HepG2 (cell line): ENCODE results near the gene CRTC2. TPM values are rescaled to one million over a fixed set of nuclear protein-coding genes. Genes with fewer than 3 reads are reported as not detected.
A peak's percentile ranks its signal among the peaks of the same experiment; 100 is the strongest.

Experiments used
- ATAC-seq: fragments of 200-7000 bp; cut with Tn5 transposase; 3 replicates; pipeline ENCODE4 v1.9.1; 2020; ENCODE audit warnings: mild to moderate bottlenecking, moderate library complexity
- BruUV-seq: library from RNA; stranded (reverse); fragments of 400-500 nt; replicated peaks from 2 replicates; lab custom pipeline; 2021; lab: Mats Ljungman, UMichigan
- CTCF ChIA-PET: fragments of 300-600 bp; formaldehyde crosslinking; extraction: SDS; loops from one replicate; lab custom pipeline; 2021; ENCODE audit warnings: low total read pairs, inconsistent platforms, low intra/inter-chr PET ratio; lab: Yijun Ruan, JAX
- POLR2A ChIA-PET: fragments of 350-600 bp; sonication (Branson Sonifier 250); formaldehyde crosslinking; loops from one replicate; lab custom pipeline; 2020; ENCODE audit warnings: antibody characterized with exemption, inconsistent platforms; lab: Yijun Ruan, JAX
- DNase-seq: peaks from one replicate; pipeline ENCODE4 v3.0.0-alpha.2; 2015; ENCODE audit warnings: low spot score
- FAIRE-seq: peaks from 3 replicates; lab custom pipeline; 2011; peaks lifted over from hg19 to GRCh38; lab: Jason Lieb, UNC
- H2AFZ ChIP-seq: one replicate; pipeline ENCODE4 v1.6.1; 2011; ENCODE audit warnings: low read length, inconsistent platforms
- H3K27ac ChIP-seq: fragments of 300-600 bp; 3 replicates; pipeline ENCODE4 v1.8.0; 2011; ENCODE audit warnings: mixed run types, mild to moderate bottlenecking, mixed read lengths, low read length, inconsistent platforms; ENCODE audit not compliant: insufficient read depth; ENCODE audit errors: extremely low read length
- H3K27me3 ChIP-seq, 2 experiments: fragments of 200-600 bp in 1 of 2; 2 replicates in 1 of 2; 3 replicates in 1 of 2; pipeline versions ENCODE4 v1.6.0 to v1.8.0; 2011; ENCODE audit warnings: low read length in 2 of 2, mild to moderate bottlenecking in 2 of 2, moderate library complexity in 2 of 2, inconsistent platforms in 1 of 2; ENCODE audit not compliant: insufficient read depth in 2 of 2, control insufficient read depth in 1 of 2
- H3K36me3 ChIP-seq, 2 experiments: fragments of 200-600 bp in 1 of 2; replicated peaks in 1 of 2; 2 replicates in 1 of 2; 3 replicates in 1 of 2; pipeline versions ENCODE4 v1.5.1 to v1.8.0; 2011; ENCODE audit warnings: low read length in 2 of 2, inconsistent platforms in 1 of 2; ENCODE audit not compliant: insufficient read depth in 2 of 2, control insufficient read depth in 1 of 2
- H3K4me1 ChIP-seq: 2 replicates; pipeline ENCODE4 v1.5.1; 2012; ENCODE audit warnings: low read length, inconsistent platforms; ENCODE audit not compliant: insufficient read depth
- H3K4me2 ChIP-seq: 2 replicates; pipeline ENCODE4 v1.6.0; 2011; ENCODE audit warnings: low read depth, low read length, inconsistent platforms
- H3K4me3 ChIP-seq, 3 experiments: fragments of 200-600 bp in 1 of 3; sonication (generic), shearing (Covaris generic) in 1 of 3; replicated peaks in 1 of 3; 2 replicates each; pipeline ENCODE4 v1.5.1; 2011 to 2016; ENCODE audit warnings: low read length in 3 of 3, inconsistent platforms in 2 of 3, low read depth in 2 of 3, mild to moderate bottlenecking in 2 of 3, control low read depth in 1 of 3, mixed read lengths in 1 of 3; ENCODE audit not compliant: insufficient read depth in 1 of 3
- H3K79me2 ChIP-seq: one replicate; pipeline ENCODE4 v1.6.1; 2011; ENCODE audit warnings: low read length, inconsistent platforms; ENCODE audit not compliant: insufficient read depth
- H3K9ac ChIP-seq: 2 replicates; pipeline ENCODE4 v1.6.0; 2011; ENCODE audit warnings: mild to moderate bottlenecking, low read depth, low read length, inconsistent platforms; ENCODE audit not compliant: insufficient read depth
- H3K9me3 ChIP-seq: 2 replicates; pipeline ENCODE4 v1.5.1; 2012; ENCODE audit warnings: mild to moderate bottlenecking, low read length
- H4K20me1 ChIP-seq: 2 replicates; pipeline ENCODE4 v1.6.0; 2011; ENCODE audit warnings: inconsistent platforms, mild to moderate bottlenecking, low read length, moderate library complexity; ENCODE audit not compliant: insufficient read depth
- AGO2 ChIP-seq: fragments of 200-400 bp; formaldehyde crosslinking; optimal IDR thresholded peaks from 2 replicates; pipeline ENCODE3; 2017; ENCODE audit warnings: mild to moderate bottlenecking, low read depth, low read length, moderate library complexity
- ATM ChIP-seq: fragments of 450-650 bp; IDR thresholded peaks from 2 replicates; pipeline ENCODE4 v1.7.1; 2017; ENCODE audit warnings: mild to moderate bottlenecking, borderline replicate concordance
- CSRNP1 ChIP-seq: sonication (generic); formaldehyde crosslinking; IDR thresholded peaks from 2 replicates; pipeline ENCODE4 v1.8.1; 2023; ENCODE audit warnings: mild to moderate bottlenecking, missing genetic modification reagents
- HNRNPH1 ChIP-seq: fragments of 200-400 bp; formaldehyde crosslinking; optimal IDR thresholded peaks from 2 replicates; pipeline ENCODE3; 2017; ENCODE audit warnings: mild to moderate bottlenecking, low read depth, low read length
- HNRNPL ChIP-seq: fragments of 200-400 bp; formaldehyde crosslinking; IDR thresholded peaks from 2 replicates; pipeline ENCODE4 v1.6.1; 2017; ENCODE audit warnings: mild to moderate bottlenecking, low read depth, low read length
- RBFOX2 ChIP-seq: fragments of 200-400 bp; formaldehyde crosslinking; IDR thresholded peaks from 2 replicates; pipeline ENCODE4 v1.6.1; 2017; ENCODE audit warnings: low read depth, mild to moderate bottlenecking, low read length
- ZNF274 ChIP-seq: sonication (generic); formaldehyde crosslinking; IDR thresholded peaks from 2 replicates; pipeline ENCODE4 v1.5.1; 2020; ENCODE audit warnings: mild to moderate bottlenecking, missing genetic modification reagents
- ZNF691 ChIP-seq: sonication (generic); formaldehyde crosslinking; IDR thresholded peaks from 2 replicates; pipeline ENCODE4 v1.4.0; 2020; ENCODE audit warnings: missing genetic modification reagents, low read depth, mild to moderate bottlenecking, borderline replicate concordance
- WGBS: methylation state at CpG from one replicate; pipeline ENCODE4 v1.1.6; 2017; ENCODE audit warnings: low lambda C conversion rate; 5-methylcytosine and 5-hydroxymethylcytosine counted together
- in situ Hi-C: cut with HindIII; loops from 2 replicates; pipeline ENCODE4 v1.10.0; 2017; ENCODE audit warnings: low pct_unique_long_range_greater_than_20kb; ENCODE audit not compliant: extremely low pct_ligation_motif_present
- intact Hi-C: fragments of 100-400 bp; cut with micrococcal nuclease; formaldehyde crosslinking; loops from one replicate; pipeline ENCODE4 v1.10.0; 2022; ENCODE audit not compliant: unreplicated experiment
- polyA plus RNA-seq, 8 experiments: library from polyadenylated mRNA; depleted of rRNA in 3 of 8; stranded (reverse) in 7 of 8; unstranded in 1 of 8; fragments of >200 nt; fragmentation: Illumina TruSeq in 4 of 8; extraction: Trizol in 4 of 8; gene quantifications; 2 replicates each; pipeline versions ENCODE4 v1.2.1 to v1.2.3, GENCODE V29; 2011 to 2016; ENCODE audit warnings: low read depth in 4 of 8, missing spikeins in 1 of 8, mixed read lengths in 1 of 8; ENCODE audit not compliant: insufficient read depth in 1 of 8
- total RNA-seq, 5 experiments: library from RNA; depleted of rRNA; stranded (reverse); fragments of >200 nt; fragmentation: Illumina TruSeq; extraction: Trizol; gene quantifications; 2 replicates each; pipeline ENCODE4 v1.2.3, GENCODE V29; 2016; ENCODE audit warnings: low read depth in 1 of 5
- TF ChIP-seq, protein P1 (sequence below): sonication (generic); formaldehyde crosslinking; IDR thresholded peaks from 2 replicates; pipeline ENCODE4 v1.4.0; 2020; ENCODE audit warnings: missing genetic modification reagents, mild to moderate bottlenecking, borderline replicate concordance

Gene CRTC2
- total and polyA plus RNA-seq, 2 of the 13 experiments (the other 11 are each of a cell fraction or from before 2014, with no cell fraction given): 6.1 to 26.7 TPM

DNA sequence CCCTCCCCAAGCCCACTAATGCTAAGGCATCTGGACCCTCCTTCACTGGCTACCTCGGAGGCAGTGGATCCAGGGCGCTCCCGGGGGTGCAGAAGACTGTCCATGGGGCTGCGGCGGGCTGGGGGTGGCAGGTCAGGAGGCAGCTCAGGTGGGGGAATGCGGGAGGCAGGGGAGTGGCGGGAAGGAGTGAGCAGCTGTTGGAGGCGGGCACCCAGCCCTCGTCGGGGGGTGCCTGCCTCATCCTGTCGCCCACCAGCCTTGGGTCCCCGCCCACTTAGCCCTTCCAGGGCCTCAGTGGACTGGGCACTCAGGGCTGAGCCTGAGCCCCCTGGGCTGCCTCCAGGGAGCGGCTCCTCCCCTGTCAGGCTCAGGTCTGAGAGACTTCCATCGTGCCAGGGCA lies 25.0 kb downstream of the CRTC2 start:
- H3K4me1 ChIP-seq: no peaks in the 10 kb centered on the region
- H3K4me3 ChIP-seq: no peak overlapping the region
- no peaks in the 10 kb centered on the region for H4K20me1 ChIP-seq
- no peak for ATAC-seq
- H3K36me3 ChIP-seq: peaks cover 22 to 47% of the 10 kb centered on the region in 2 experiments
- no peaks in the 10 kb centered on the region for H3K79me2 ChIP-seq
- CTCF ChIA-PET: no interaction called here
- no peak for FAIRE-seq
- in situ Hi-C loops (no loop called here), intact Hi-C loops (no loop called here)
- 98% methylated on average over 5 of the region's 14 CpGs for WGBS
- DNase-seq: no peak
- no peaks in the 10 kb centered on the region for H3K9me3 ChIP-seq
- POLR2A ChIA-PET: no interaction called here
- no peak overlapping the region for H3K4me2 ChIP-seq
- H3K27me3 ChIP-seq: no peaks in the 10 kb centered on the region
- TF ChIP-seq ZNF274 (CRISPR knock-in tag): no peak
- TF ChIP-seq RBFOX2: 0 out of 2 replicates have a peak, but pooled peaks have one; percentile 22
- H3K27ac ChIP-seq: no peak overlapping the region
- no peak overlapping the region for H2AFZ ChIP-seq
- no peak overlapping the region for H3K9ac ChIP-seq
- no TSS peak for BruUV-seq

- H3K9ac ChIP-seq: no peak overlapping the region
- H3K36me3 ChIP-seq: peaks cover 20 to 44% of the 10 kb centered on the region in 2 experiments
- POLR2A ChIA-PET: no interaction called here
- H3K79me2 ChIP-seq: no peaks in the 10 kb centered on the region
- BruUV-seq: no TSS peak
- DNase-seq (no peak), ATAC-seq (no peak), FAIRE-seq (no peak)
- 98% methylated on average over 12 of the region's 18 CpGs for WGBS
- H3K4me3 ChIP-seq: no peak overlapping the region
- H4K20me1 ChIP-seq: no peaks in the 10 kb centered on the region
- H3K4me1 ChIP-seq: no peaks in the 10 kb centered on the region
- no peak overlapping the region for H2AFZ ChIP-seq
- H3K27me3 ChIP-seq: no peaks in the 10 kb centered on the region
- in situ Hi-C loops (no loop called here), intact Hi-C loops (no loop called here)
- H3K9me3 ChIP-seq: no peaks in the 10 kb centered on the region
- no peak overlapping the region for H3K27ac ChIP-seq
- H3K4me2 ChIP-seq: no peak overlapping the region
- CTCF ChIA-PET: no interaction called here
- TF ChIP-seq HNRNPH1 (no peak), ZNF691 (no peak), CSRNP1 (no peak), HNRNPL (0 out of 2 replicates have a peak, but pooled peaks have one; percentile 49), ATM (no peak), AGO2 (peak; percentile 63)
- TF ChIP-seq, protein P1, sequence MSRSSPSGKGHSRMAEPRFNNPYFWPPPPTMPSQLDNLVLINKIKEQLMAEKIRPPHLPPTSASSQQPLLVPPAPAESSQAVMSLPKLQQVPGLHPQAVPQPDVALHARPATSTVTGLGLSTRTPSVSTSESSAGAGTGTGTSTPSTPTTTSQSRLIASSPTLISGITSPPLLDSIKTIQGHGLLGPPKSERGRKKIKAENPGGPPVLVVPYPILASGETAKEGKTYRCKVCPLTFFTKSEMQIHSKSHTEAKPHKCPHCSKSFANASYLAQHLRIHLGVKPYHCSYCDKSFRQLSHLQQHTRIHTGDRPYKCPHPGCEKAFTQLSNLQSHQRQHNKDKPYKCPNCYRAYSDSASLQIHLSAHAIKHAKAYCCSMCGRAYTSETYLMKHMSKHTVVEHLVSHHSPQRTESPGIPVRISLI (CRISPR knock-in tag): no peak
Observed at GRCh38 chr1:153932156-153933131, 26.0 kb downstream of the CRTC2 start.
